GM18511 (cell line): ENCODE data around the gene SLIT3.

Experiments
- ATAC-seq: cut with Tn5 transposase; IDR thresholded peaks from one replicate; pipeline ENCODE4 v1.9.1; 2021; ENCODE audit warnings: mild to moderate bottlenecking, moderate library complexity; ENCODE audit not compliant: unreplicated experiment

Gene SLIT3

DNA sequence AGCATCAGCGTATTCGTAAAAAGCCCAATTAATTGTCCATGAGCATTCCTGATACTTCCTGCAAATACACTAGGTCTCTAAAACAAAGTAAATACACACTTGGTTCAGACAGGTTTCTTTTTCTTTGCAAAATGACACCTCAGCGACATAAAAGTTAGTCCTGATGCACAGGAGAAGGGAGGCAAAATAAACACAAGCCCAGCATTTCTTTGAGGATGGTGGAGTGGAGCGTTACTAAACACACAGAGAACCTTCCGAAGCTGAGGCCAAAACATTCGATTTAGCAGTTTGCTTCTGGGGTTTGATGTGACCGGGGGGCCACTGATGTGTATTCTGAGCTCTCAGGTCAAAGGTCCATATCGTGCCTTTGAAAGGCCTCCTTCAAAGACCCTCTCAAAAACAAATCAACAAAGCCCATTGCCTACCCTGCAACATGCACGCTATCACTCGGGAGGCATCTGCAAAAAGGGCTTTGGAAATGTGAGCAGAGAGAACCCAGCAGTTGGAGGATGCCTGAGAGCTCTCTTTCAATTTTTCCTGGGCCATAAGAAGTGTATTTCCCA lies 453.3 kb downstream of the SLIT3 start:
- no peak for ATAC-seq

DNA sequence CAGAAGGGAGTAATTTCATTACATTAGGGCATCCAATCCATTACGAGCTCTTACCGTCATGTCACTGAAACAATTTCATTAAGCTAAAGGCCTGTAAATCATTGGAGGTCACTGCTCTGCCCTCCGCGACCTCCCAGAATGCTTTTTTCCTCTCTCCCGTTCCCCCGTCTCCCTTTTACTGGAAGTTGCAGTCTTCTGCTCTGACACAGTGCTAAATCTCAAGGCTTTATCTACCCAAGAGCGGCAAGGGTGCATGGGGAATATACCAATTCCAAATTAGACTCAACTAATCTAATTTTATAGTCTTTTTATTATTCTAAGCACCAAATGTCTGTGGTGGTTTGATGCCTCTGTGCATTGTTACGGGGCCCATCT lies 456.0 kb downstream of the SLIT3 start:
- no peak for ATAC-seq

GRCh38 chr5:168844016-168844921 lies 456.7 kb downstream of the SLIT3 start:
- ATAC-seq: no peak

GRCh38 chr5:168843277-168844015 lies 457.5 kb downstream of the SLIT3 start:
- ATAC-seq: no peak

- ATAC-seq: no peak
Observed at GRCh38 chr5:168842571-168843205, 458.3 kb downstream of the SLIT3 start.

GRCh38 chr5:168837852-168838251 lies 463.1 kb downstream of the SLIT3 start:
- ATAC-seq: no peak

DNA sequence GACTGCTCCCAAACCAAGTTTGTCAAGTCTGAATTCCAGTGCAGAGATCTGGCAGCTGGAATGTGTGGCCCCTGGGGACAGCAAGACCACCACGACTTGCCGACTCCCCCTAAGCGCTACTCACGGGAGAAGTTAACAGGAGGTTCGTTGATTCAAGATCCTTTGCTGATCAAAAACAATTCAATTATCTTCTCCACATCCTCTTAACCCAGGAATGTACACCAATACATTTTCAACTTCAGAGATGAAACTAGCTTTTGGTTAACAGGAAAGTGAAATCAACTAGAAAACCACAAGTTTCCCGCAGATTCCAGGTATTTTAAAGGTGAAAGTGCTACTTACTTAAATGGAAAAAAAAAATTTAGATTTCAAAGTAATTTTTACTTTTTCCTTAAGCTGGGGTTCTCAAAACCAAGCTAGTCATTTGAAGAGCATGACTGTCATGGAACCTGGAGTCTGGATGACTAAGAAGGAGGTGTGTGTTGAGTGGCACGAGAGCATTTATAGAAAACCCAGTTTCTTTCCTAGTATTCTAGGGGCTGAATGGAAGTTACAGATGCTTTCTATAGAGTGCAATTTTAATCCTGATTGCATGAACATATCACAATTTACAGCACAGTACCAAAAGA lies 464.2 kb downstream of the SLIT3 start:
- no peak for ATAC-seq

DNA sequence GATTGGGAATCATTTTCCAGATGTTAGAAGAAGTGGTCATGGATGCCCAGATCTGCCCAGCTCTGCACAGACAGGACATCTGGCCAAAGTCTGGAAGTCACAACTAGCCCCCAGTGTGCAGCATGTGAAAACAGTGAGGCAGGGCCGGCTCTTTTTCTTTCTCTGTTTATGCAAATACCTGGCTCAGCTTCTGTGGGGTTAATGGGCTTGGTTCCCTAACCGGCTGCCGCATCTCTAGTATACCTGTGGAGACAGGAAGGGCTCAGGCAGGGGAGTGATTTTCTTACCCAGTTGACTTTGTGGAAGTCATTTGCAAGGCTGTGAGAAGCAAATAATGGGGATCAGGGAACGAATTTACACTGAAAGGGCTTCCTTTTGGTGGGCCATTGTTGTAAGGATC lies 467.0 kb downstream of the SLIT3 start:
- no peak for ATAC-seq

- no peak for ATAC-seq
Observed at GRCh38 chr5:168833383-168833782, 467.6 kb downstream of the SLIT3 start.

DNA sequence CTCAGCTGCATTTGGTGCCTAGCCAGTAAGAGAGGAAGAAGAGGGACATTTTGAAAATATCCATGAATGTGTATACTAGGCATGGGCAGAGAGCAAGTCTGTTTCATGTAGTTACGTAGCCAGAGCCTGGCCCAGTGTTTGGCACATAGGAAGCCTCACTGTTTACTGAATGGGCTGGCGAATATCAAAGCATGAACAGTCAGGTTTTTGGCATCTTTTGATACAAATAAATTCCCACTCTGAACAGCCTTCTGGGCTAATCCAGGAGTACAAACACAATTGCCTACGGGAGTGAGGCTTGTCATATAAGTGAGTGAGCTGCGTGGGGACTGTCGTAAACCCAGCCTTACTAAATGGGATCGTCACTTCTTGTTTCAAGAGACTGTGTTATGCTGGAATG lies 468.6 kb downstream of the SLIT3 start:
- no peak for ATAC-seq

DNA sequence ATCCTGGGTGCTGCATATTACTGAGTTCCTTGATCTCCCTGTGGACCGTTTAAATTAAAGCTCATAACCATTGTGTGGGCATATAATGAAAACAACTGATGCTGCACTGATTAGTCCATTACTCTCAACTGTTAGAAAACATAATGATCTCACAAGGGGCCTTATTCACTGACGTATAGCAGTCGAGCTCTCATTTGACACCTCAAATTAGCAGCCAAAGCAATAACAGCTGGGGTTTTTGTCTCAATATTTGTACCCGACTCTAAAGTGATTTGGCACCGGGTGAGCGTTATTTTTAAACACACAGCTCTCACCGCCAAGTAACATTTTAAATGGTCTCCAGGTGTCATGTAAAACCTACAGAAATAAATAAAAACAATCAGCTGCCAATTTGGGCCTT lies 469.6 kb downstream of the SLIT3 start:
- no peak for ATAC-seq

DNA sequence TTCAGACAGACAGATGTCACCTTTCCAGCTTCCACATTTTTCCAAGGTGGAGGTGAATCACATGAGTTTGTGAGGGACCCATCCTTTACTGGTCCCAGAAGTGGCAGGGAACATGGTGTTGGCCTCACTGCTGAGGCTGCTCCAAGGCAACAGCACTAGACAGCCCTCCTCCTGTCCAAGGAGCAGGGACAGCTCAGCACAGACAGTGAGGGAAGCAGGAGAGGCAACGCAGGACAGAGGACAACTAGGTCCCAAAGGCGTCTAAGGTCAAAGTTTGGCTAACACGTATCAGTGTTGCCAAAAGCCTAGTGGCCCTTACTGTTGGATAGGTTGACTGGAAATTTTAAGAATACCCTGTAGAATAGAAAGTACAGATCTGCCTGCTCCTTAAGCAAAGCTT lies 470.1 kb downstream of the SLIT3 start:
- no peak for ATAC-seq

GRCh38 chr5:168829922-168830417 lies 471.0 kb downstream of the SLIT3 start:
- ATAC-seq: no peak

DNA sequence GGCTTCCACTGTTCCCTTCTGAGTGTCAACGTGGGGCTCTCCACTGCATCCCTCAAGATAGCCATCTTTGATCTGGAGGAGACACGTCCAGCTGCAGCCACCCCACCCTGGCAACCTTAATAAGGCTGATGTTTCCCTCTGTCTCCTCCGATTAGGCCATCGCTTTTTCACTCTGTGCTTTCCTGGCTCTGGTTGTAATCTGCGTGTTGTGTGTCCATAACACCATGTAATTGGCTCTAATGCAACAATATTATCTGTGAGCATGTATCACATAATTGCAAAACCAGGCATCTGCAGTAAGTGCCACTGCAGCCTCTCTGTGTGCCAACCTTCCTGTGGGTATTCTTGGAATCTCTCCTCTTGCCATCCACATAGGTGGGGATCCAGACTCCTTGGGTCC lies 471.9 kb downstream of the SLIT3 start:
- ATAC-seq: no peak

DNA sequence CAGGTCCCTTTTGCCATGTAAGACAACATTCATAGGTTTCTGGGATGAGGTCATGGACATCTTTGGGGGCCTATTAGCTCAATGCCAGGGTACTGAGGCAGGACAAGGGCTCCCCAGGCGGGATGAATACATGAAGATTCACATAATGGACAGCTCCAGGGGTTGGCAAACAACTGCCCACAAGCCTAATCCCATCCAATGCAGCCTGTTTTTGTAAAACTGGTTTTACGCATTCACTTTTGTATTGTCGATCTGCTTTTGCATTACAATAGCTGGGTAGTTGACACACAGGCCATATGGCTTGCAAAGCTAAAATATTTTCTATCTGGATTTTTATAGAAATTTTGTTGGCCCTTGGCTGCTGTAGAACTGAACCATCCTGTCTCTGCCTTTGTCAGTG lies 473.3 kb downstream of the SLIT3 start:
- no peak for ATAC-seq

GRCh38 chr5:168826246-168826725 lies 474.7 kb downstream of the SLIT3 start:
- no peak for ATAC-seq

GRCh38 chr5:168822745-168823281 lies 478.1 kb downstream of the SLIT3 start:
- ATAC-seq: no peak

DNA sequence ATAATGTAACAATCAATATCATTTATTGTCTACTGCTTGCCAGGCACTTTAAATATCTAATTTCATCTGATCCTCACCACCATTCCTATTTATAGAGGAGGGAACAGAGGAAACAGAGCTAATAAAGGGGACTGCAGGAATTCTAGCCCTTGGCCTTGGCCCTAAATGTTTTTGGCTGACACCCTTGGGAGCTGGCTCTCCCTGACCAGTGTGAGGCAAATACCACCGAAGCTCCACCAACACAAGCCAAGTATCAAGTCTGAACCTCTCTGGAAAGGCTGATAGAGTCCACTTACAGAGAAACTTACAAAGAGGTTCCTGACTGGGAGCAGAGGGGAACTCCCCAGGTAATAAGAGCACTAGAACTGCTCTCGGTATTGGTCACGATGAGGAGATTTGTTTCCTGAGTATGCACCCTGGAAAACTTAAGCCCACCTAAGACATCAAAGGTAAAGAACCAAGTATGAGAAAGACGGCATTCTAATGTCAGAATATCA lies 478.6 kb downstream of the SLIT3 start:
- no peak for ATAC-seq

DNA sequence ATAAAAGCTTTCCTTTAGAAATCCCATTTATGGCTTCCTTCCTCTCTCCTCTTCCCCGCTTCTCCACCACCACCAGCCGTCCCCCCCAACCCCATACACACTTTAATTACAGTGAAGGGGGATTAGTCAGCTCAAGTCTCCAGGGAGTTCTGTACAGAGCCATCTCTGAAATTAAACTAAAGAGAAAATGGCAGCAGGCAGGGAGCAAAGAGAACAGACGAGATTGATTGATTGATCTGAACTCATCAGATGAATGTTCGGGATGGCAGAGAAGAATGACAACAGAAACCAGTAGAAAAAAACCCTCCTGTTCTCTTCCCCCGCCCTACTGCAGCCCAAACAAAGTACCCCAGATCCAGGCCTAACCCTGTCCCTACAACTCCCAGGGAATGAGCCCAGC lies 480.1 kb downstream of the SLIT3 start:
- no peak for ATAC-seq

DNA sequence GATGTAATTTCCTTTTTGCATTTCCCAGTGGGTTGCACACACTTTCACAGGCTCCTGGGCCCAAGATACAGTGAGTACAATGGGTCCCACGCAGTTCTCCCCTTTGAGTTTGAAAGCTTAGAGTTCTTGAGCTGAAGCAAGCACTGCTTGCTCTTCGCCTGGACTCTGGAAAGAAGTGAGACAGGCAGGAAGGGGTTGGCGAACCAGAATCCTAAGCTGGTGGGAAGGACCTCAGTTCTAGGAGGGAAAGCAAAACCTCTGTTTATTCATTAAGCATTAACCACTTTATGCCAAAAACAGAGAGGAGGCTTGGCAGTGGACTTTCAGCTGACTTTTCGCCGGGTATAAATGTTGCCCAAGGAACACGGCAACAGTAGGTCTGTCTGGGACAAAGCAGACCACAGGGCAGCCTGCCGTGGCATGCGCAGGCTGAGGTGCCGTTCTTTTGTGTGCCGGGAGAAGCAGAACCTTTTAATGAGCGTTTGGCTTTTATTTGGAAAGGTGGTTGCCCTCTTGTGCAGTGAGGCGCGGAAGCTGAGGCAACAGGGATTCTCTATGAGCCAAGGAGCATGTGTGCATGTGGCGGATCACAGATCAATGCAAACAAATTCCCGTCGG lies 481.8 kb downstream of the SLIT3 start:
- no peak for ATAC-seq
